HG02885 (cell line): ENCODE measurements around the gene DLEC1.
A peak's percentile ranks its signal among the peaks of the same experiment; 100 is the strongest.
"Not testable (repeated sequence)": the region's sequence is repeated elsewhere in the genome, so short reads cannot be mapped to it uniquely, and the experiment has no call there.

Source experiments
- ATAC-seq: cut with Tn5 transposase; IDR thresholded peaks from one replicate; pipeline ENCODE4 v1.9.1; 2021; ENCODE audit warnings: mild to moderate bottlenecking; ENCODE audit not compliant: unreplicated experiment, poor library complexity

Gene DLEC1

GRCh38 chr3:38149708-38150107, 110.7 kb downstream of the DLEC1 start:
- ATAC-seq, result no peak

GRCh38 chr3:38150780-38151528, 111.9 kb downstream of the DLEC1 start:
- ATAC-seq, result no peak

- ATAC-seq, result no peak
Observed at GRCh38 chr3:38151667-38152265, 112.8 kb downstream of the DLEC1 start.

- no peak for ATAC-seq
Observed at GRCh38 chr3:38152609-38153008, 113.6 kb downstream of the DLEC1 start.

- ATAC-seq, result no peak
Observed at GRCh38 chr3:38153221-38153620, 114.2 kb downstream of the DLEC1 start.

- ATAC-seq, result no peak
Observed at GRCh38 chr3:38154033-38154494, 115.1 kb downstream of the DLEC1 start.

- no peak for ATAC-seq
Observed at GRCh38 chr3:38154625-38155255, 115.7 kb downstream of the DLEC1 start.

GRCh38 chr3:38155825-38156224, 116.8 kb downstream of the DLEC1 start:
- no peak for ATAC-seq

GRCh38 chr3:38157117-38157516, 118.1 kb downstream of the DLEC1 start:
- no peak for ATAC-seq

GRCh38 chr3:38157595-38157994, 118.6 kb downstream of the DLEC1 start:
- ATAC-seq, result no peak

GRCh38 chr3:38158472-38158871, 119.5 kb downstream of the DLEC1 start:
- no peak for ATAC-seq

GRCh38 chr3:38160704-38161103, 121.7 kb downstream of the DLEC1 start:
- ATAC-seq, result not testable (repeated sequence)

GRCh38 chr3:38163117-38163840, 124.3 kb downstream of the DLEC1 start:
- no peak for ATAC-seq

GRCh38 chr3:38163841-38164642, 125.0 kb downstream of the DLEC1 start:
- ATAC-seq, result no peak

- peak; percentile 13 for ATAC-seq
Observed at GRCh38 chr3:38164643-38164951, 125.6 kb downstream of the DLEC1 start.

- ATAC-seq, result peak; percentile 88
Observed at GRCh38 chr3:38164952-38165721, 126.1 kb downstream of the DLEC1 start, which contains the start of gene OXSR1. TSS of gene OXSR1 (plus strand) at chr3:38165537. CDS start at chr3:38165877, 340 bp downstream.

- ATAC-seq, result no peak
Observed at GRCh38 chr3:38165722-38166387, 126.8 kb downstream of the DLEC1 start.

GRCh38 chr3:38167591-38167990, 128.6 kb downstream of the DLEC1 start:
- no peak for ATAC-seq
